GM18868 (cell line): ENCODE results near the gene IL17A.

Source experiments
- ATAC-seq: cut with Tn5 transposase; IDR thresholded peaks from one replicate; pipeline ENCODE4 v1.9.1; 2021; ENCODE audit warnings: mild to moderate bottlenecking, moderate library complexity; ENCODE audit not compliant: unreplicated experiment

Gene IL17A

GRCh38 chr6:52210227-52210626, 24.1 kb downstream of the IL17A start:
- ATAC-seq = peak; percentile 77

- no peak for ATAC-seq
These were observed 27.0 kb downstream of the IL17A start for GRCh38 chr6:52213127-52213526.

GRCh38 chr6:52215787-52216186, 29.6 kb downstream of the IL17A start:
- ATAC-seq = no peak

GRCh38 chr6:52216932-52217575, 30.9 kb downstream of the IL17A start:
- peak; percentile 56 for ATAC-seq

GRCh38 chr6:52217761-52218160, 31.6 kb downstream of the IL17A start:
- ATAC-seq = no peak

- ATAC-seq = peak; percentile 81
These were observed 35.1 kb downstream of the IL17A start for GRCh38 chr6:52221302-52221701.

GRCh38 chr6:52227495-52227894, 41.3 kb downstream of the IL17A start:
- peak; percentile 100 for ATAC-seq

GRCh38 chr6:52230685-52231084, 44.5 kb downstream of the IL17A start:
- no peak for ATAC-seq

GRCh38 chr6:52231406-52232127, 45.4 kb downstream of the IL17A start:
- no peak for ATAC-seq

GRCh38 chr6:52233005-52233404, 46.8 kb downstream of the IL17A start:
- no peak for ATAC-seq

- peak; percentile 86 for ATAC-seq
These were observed 48.0 kb downstream of the IL17A start for GRCh38 chr6:52233975-52234823.
